Prostate gland (tissue), 2 donors: Measurements from ENCODE around the gene FAM193B. TPM values are rescaled to one million over a fixed set of nuclear protein-coding genes. Genes with fewer than 3 reads are reported as not detected.

Source experiments
- DNase-seq: peaks from one replicate; pipeline ENCODE4 v3.0.0-alpha.2; 2019; ENCODE audit warnings: low spot score
- H3K27ac ChIP-seq, 2 donors: fragments of 200-600 bp; sonication (generic); 2 replicates each; pipeline ENCODE4 v1.5.1; 2017 to 2019
- H3K27me3 ChIP-seq: fragments of 200-600 bp; sonication (generic); replicated peaks from 2 replicates; pipeline ENCODE4 v1.5.1; 2019; ENCODE audit not compliant: insufficient read depth
- H3K36me3 ChIP-seq, 2 donors: fragments of 200-600 bp; sonication (generic); 1 replicate in 1 of 2; 2 replicates in 1 of 2; pipeline versions ENCODE4 v1.5.1 to v1.8.1; 2017 to 2019
- H3K4me1 ChIP-seq: fragments of 200-600 bp; sonication (generic); replicated peaks from 2 replicates; pipeline ENCODE4 v1.5.1; 2019
- H3K4me3 ChIP-seq, 2 donors: fragments of 200-600 bp; sonication (generic); 2 replicates each; pipeline ENCODE4 v1.5.1; 2017 to 2019
- H3K9me3 ChIP-seq: fragments of 200-600 bp; sonication (generic); 2 replicates; pipeline ENCODE4 v1.5.1; 2017
- POLR2A ChIP-seq: fragments of 450-650 bp; IDR thresholded peaks from one replicate; pipeline ENCODE4 v1.6.1; 2016; ENCODE audit warnings: antibody characterized with exemption, mild to moderate bottlenecking
- POLR2AphosphoS5 ChIP-seq: sonication (generic); formaldehyde crosslinking; IDR thresholded peaks from one replicate; pipeline ENCODE4 v1.6.1; 2017; ENCODE audit warnings: antibody characterized with exemption
- WGBS: methylation state at CpG from one replicate; pipeline ENCODE4 v1.1.5; 2018; 5-methylcytosine and 5-hydroxymethylcytosine counted together
- intact Hi-C: fragments of 100-400 bp; cut with DNase I; formaldehyde crosslinking; loops from one replicate; pipeline ENCODE4 v1.14.2; 2022
- total RNA-seq, 2 donors: library from RNA; depleted of rRNA; stranded (reverse); fragments of >200 nt; gene quantifications; one replicate each; pipeline ENCODE4 v1.1.0, GENCODE V29; 2016
- TF ChIP-seq, protein P1 (sequence below), 4 experiments: fragments of 200-600 bp in 2 of 4; fragments of 450-650 bp in 2 of 4; sonication (generic) in 2 of 4; IDR thresholded peaks; 1 replicate in 3 of 4; 2 replicates in 1 of 4; pipeline ENCODE4 v1.5.1; 2016 to 2019; ENCODE audit warnings: antibody characterized with exemption in 4 of 4, mild to moderate bottlenecking in 2 of 4, moderate library complexity in 2 of 4

Gene FAM193B
- total RNA-seq, 2 donors from 2014 or later, result 59.6 to 112 TPM

- intact Hi-C loops, result no loop called here
- H3K27me3 ChIP-seq, result no peaks in the 10 kb centered on the region
- H3K4me1 ChIP-seq, result peaks cover 7% of the 10 kb centered on the region
- TF ChIP-seq, protein P1, sequence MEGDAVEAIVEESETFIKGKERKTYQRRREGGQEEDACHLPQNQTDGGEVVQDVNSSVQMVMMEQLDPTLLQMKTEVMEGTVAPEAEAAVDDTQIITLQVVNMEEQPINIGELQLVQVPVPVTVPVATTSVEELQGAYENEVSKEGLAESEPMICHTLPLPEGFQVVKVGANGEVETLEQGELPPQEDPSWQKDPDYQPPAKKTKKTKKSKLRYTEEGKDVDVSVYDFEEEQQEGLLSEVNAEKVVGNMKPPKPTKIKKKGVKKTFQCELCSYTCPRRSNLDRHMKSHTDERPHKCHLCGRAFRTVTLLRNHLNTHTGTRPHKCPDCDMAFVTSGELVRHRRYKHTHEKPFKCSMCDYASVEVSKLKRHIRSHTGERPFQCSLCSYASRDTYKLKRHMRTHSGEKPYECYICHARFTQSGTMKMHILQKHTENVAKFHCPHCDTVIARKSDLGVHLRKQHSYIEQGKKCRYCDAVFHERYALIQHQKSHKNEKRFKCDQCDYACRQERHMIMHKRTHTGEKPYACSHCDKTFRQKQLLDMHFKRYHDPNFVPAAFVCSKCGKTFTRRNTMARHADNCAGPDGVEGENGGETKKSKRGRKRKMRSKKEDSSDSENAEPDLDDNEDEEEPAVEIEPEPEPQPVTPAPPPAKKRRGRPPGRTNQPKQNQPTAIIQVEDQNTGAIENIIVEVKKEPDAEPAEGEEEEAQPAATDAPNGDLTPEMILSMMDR (IDR thresholded peaks at IDR 0.05), result no peak
- no peak for TF ChIP-seq POLR2AphosphoS5
- no peak for TF ChIP-seq POLR2A
- 74% methylated on average over 22 of the region's 22 CpGs for WGBS
- no peaks in the 10 kb centered on the region for H3K9me3 ChIP-seq
- H3K27ac ChIP-seq, result no peak overlapping the region
- no peak overlapping the region for H3K4me3 ChIP-seq
- H3K36me3 ChIP-seq, result peaks cover 0 to 5% of the 10 kb centered on the region in 2 donors
- no peak for DNase-seq
Observed at GRCh38 chr5:177483994-177484901, 70.1 kb downstream of the FAM193B start.

- no peak overlapping the region for H3K4me3 ChIP-seq
- intact Hi-C loops, result no loop called here
- no peak overlapping the region for H3K27ac ChIP-seq
- TF ChIP-seq POLR2A (no peak), POLR2AphosphoS5 (no peak)
- H3K36me3 ChIP-seq, result peaks cover 0 to 3% of the 10 kb centered on the region in 2 donors
- WGBS, result 89% methylated on average over 9 of the region's 9 CpGs
- DNase-seq, result no peak
- H3K4me1 ChIP-seq, result peaks cover 13% of the 10 kb centered on the region
- H3K9me3 ChIP-seq, result no peaks in the 10 kb centered on the region
- no peaks in the 10 kb centered on the region for H3K27me3 ChIP-seq
Observed at GRCh38 chr5:177483042-177483441, 71.3 kb downstream of the FAM193B start.

DNA sequence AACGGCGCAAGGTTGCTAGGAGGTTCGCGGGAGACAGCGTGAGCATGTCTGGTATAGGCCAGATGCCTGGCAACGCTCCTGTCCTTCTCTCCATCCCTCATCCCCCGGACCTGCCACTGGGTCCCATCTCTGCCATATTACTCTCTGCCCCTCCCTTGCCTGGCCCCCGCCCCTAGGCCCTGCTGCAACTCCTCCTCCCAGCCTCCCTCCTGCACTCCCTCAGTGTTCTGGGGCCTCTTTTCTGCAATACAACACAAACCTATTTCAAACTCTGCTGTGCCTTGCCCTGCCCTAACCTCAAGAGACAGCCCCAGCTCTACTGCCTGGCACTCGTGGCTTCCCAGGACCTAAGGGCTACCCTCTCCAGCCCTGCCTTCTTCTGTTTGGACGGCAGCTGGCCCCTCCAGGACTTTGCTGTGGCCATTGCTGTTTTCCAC, 72.0 kb downstream of the FAM193B start:
- Histone ChIP-seq H3K4me3 (no peak overlapping the region), H3K27me3 (no peaks in the 10 kb centered on the region), H3K36me3 (no peaks in the 10 kb centered on the region), H3K9me3 (no peaks in the 10 kb centered on the region), H3K4me1 (peaks cover 13% of the 10 kb centered on the region), H3K27ac (no peak overlapping the region)
- intact Hi-C loops, result no loop called here
- no peak for TF ChIP-seq POLR2AphosphoS5
- TF ChIP-seq POLR2A, result no peak
- TF ChIP-seq, protein P1 (IDR thresholded peaks at IDR 0.05), result no peak
- no peak for DNase-seq
- 87% methylated on average over 10 of the region's 10 CpGs for WGBS

DNA sequence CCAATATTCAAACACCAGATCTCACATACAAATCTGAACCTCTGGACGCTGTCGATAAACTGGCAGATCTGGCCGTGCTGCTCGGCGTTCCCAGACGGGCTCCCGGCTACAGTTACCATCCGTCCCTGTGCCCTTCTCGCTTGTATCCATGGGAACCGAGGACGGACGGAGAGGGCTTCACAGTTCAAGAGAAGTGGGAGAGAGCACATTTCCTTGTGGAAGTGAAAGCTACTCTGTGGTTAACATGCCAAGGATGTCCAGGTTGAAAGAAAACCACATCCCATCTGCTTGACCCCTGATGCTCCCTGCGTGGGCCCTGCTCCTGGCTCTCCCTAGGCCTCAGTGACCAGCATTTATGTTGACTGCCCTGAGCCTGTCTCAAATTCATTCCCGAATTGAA, 74.6 kb downstream of the FAM193B start:
- no peaks in the 10 kb centered on the region for H3K36me3 ChIP-seq
- no peak for DNase-seq

More for the DNA sequence above, 74.6 kb downstream of the FAM193B start:
- no peak overlapping the region for H3K4me3 ChIP-seq
- no peaks in the 10 kb centered on the region for H3K27me3 ChIP-seq
- peaks cover 13% of the 10 kb centered on the region for H3K4me1 ChIP-seq
- peak overlapping the region; percentile 55 to 67 for H3K27ac ChIP-seq
- H3K9me3 ChIP-seq, result no peaks in the 10 kb centered on the region
- WGBS, result 17% methylated on average over 14 of the region's 14 CpGs
- no peak for TF ChIP-seq POLR2AphosphoS5
- TF ChIP-seq, protein P1 (IDR thresholded peaks at IDR 0.05), result no peak
- TF ChIP-seq POLR2A, result no peak
- intact Hi-C loops, result no loop called here
